GM13976 (cell line): ENCODE measurements around the gene COL4A2.

Source experiments
- DNase-seq: peaks from one replicate; pipeline ENCODE4 v3.0.0; 2012; ENCODE audit warnings: low spot score
- in situ Hi-C: fragments of 300-500 bp; cut with MboI; formaldehyde crosslinking; loops from one replicate; pipeline ENCODE4 v1.12.0; 2022; ENCODE audit warnings: low sequenced_read_pairs, mixed read lengths, inconsistent platforms; ENCODE audit not compliant: unreplicated experiment
- TF ChIP-seq, protein P1 (sequence below): IDR thresholded peaks from 2 replicates; pipeline ENCODE4 v1.5.1; 2012; ENCODE audit warnings: borderline replicate concordance, mild to moderate bottlenecking; ENCODE audit not compliant: insufficient read depth; ENCODE audit errors: extremely low read depth, missing control alignments, control extremely low read depth

The COL4A2 gene

DNA sequence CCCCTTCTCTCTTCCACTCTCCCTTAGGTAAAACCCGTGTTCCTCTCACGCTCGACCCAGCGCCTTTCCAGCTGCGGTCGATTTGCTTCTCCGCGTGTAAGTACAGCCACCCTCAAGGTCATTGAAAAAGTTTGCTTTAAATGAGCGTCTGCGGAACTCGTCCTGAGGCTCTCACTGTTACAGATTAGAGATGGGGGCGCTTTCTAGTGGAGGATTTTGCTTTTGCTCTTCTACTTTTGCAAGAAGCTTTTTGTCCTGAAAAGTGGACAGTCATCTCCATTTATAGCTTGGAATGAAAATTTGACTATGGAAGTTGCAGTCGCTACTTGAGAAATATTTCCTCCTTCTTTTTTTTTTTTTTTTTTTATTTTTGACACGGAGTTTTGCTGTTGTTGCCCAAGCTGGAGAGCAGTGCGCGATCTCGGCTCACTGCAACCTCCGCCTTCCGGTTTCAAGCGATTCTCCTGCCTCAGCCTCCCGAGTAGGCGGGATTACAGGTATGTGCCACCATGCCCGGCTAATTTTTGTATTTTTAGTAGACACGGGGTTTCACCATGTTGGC lies 255.0 kb downstream of the COL4A2 start:
- TF ChIP-seq, protein P1, sequence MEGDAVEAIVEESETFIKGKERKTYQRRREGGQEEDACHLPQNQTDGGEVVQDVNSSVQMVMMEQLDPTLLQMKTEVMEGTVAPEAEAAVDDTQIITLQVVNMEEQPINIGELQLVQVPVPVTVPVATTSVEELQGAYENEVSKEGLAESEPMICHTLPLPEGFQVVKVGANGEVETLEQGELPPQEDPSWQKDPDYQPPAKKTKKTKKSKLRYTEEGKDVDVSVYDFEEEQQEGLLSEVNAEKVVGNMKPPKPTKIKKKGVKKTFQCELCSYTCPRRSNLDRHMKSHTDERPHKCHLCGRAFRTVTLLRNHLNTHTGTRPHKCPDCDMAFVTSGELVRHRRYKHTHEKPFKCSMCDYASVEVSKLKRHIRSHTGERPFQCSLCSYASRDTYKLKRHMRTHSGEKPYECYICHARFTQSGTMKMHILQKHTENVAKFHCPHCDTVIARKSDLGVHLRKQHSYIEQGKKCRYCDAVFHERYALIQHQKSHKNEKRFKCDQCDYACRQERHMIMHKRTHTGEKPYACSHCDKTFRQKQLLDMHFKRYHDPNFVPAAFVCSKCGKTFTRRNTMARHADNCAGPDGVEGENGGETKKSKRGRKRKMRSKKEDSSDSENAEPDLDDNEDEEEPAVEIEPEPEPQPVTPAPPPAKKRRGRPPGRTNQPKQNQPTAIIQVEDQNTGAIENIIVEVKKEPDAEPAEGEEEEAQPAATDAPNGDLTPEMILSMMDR: no peak
- DNase-seq: no peak
- in situ Hi-C loops: no loop called here
